HG03354 (cell line): ENCODE measurements around the gene OR2Z1.
"Not testable (repeated sequence)": the region's sequence is repeated elsewhere in the genome, so short reads cannot be mapped to it uniquely, and the experiment has no call there.

Source experiments
- ATAC-seq: cut with Tn5 transposase; IDR thresholded peaks from one replicate; pipeline ENCODE4 v1.9.1; 2021; ENCODE audit warnings: mild to moderate bottlenecking; ENCODE audit not compliant: unreplicated experiment, poor library complexity, severe bottlenecking

OR2Z1 gene

GRCh38 chr19:8699908-8700307, 21.5 kb upstream of the OR2Z1 start:
- ATAC-seq: no peak

GRCh38 chr19:8700956-8701355, 20.5 kb upstream of the OR2Z1 start:
- no peak for ATAC-seq

- ATAC-seq: no peak
Observed at GRCh38 chr19:8702350-8702749, 19.1 kb upstream of the OR2Z1 start.

GRCh38 chr19:8703223-8703622, 18.2 kb upstream of the OR2Z1 start:
- no peak for ATAC-seq

- not testable (repeated sequence) for ATAC-seq
Observed at GRCh38 chr19:8705304-8705703, 16.1 kb upstream of the OR2Z1 start.

- ATAC-seq: no peak
Observed at GRCh38 chr19:8705742-8706141, 15.7 kb upstream of the OR2Z1 start.

GRCh38 chr19:8710337-8710736, 11.1 kb upstream of the OR2Z1 start:
- ATAC-seq: not testable (repeated sequence)

GRCh38 chr19:8722032-8722431, 598 bp downstream of the OR2Z1 start:
- no peak for ATAC-seq

- no peak for ATAC-seq
Observed at GRCh38 chr19:8724276-8724675, 2.8 kb downstream of the OR2Z1 start.

GRCh38 chr19:8731428-8732169, 10.2 kb downstream of the OR2Z1 start:
- no peak for ATAC-seq

GRCh38 chr19:8738377-8738776, 16.9 kb downstream of the OR2Z1 start:
- ATAC-seq: no peak

- ATAC-seq: not testable (repeated sequence)
Observed at GRCh38 chr19:8739291-8740065, 18.0 kb downstream of the OR2Z1 start.

GRCh38 chr19:8767257-8767656, 45.8 kb downstream of the OR2Z1 start:
- ATAC-seq: not testable (repeated sequence)

- not testable (repeated sequence) for ATAC-seq
Observed at GRCh38 chr19:8769265-8769664, 47.8 kb downstream of the OR2Z1 start.

- ATAC-seq: not testable (repeated sequence)
Observed at GRCh38 chr19:8773587-8773986, 52.2 kb downstream of the OR2Z1 start.
